ENCODE data around the gene IRF2BP2.

The IRF2BP2 gene

DNA sequence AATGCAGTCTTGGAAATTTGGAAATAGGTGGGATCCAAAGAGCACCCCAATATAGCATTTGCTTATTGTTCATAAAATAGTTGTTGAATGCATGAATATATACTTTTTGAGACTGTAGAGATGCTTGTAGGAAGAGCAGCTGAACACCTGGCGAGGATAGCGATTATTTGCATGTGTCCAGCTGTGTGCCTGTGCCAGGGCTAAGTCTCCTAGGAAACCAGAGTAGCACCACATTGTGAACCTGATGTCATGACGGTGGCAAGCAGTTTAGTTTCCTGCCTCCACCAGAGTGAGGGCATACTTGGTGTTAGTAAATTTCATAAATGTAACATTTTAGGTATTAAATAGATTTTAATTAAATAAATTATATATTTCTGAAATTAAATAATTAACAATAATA, 37.3 kb upstream of the IRF2BP2 start:
- no peak for TF ChIP-seq CREB1 (IDR thresholded peaks at IDR 0.05; ENCODE audit: low read depth)
- TF ChIP-seq ZBTB7A (IDR thresholded peaks at IDR 0.05; ENCODE audit: low read depth), result no peak
- no peak for TF ChIP-seq NFIC (IDR thresholded peaks at IDR 0.05)
- TF ChIP-seq, protein P1, sequence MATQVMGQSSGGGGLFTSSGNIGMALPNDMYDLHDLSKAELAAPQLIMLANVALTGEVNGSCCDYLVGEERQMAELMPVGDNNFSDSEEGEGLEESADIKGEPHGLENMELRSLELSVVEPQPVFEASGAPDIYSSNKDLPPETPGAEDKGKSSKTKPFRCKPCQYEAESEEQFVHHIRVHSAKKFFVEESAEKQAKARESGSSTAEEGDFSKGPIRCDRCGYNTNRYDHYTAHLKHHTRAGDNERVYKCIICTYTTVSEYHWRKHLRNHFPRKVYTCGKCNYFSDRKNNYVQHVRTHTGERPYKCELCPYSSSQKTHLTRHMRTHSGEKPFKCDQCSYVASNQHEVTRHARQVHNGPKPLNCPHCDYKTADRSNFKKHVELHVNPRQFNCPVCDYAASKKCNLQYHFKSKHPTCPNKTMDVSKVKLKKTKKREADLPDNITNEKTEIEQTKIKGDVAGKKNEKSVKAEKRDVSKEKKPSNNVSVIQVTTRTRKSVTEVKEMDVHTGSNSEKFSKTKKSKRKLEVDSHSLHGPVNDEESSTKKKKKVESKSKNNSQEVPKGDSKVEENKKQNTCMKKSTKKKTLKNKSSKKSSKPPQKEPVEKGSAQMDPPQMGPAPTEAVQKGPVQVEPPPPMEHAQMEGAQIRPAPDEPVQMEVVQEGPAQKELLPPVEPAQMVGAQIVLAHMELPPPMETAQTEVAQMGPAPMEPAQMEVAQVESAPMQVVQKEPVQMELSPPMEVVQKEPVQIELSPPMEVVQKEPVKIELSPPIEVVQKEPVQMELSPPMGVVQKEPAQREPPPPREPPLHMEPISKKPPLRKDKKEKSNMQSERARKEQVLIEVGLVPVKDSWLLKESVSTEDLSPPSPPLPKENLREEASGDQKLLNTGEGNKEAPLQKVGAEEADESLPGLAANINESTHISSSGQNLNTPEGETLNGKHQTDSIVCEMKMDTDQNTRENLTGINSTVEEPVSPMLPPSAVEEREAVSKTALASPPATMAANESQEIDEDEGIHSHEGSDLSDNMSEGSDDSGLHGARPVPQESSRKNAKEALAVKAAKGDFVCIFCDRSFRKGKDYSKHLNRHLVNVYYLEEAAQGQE (IDR thresholded peaks at IDR 0.05; ENCODE audit: low read depth), result no peak
- TF ChIP-seq EGR1 (IDR thresholded peaks at IDR 0.05), result no peak
- no peak for TF ChIP-seq TAF1 (IDR thresholded peaks at IDR 0.05; ENCODE audit: low read depth)
- TF ChIP-seq TEAD4 (IDR thresholded peaks at IDR 0.05), result no peak
- no peak for TF ChIP-seq EP300 (IDR thresholded peaks at IDR 0.05; ENCODE audit: borderline replicate concordance)
- no peak for TF ChIP-seq TCF12 (IDR thresholded peaks at IDR 0.05; ENCODE audit: low read depth)
- no peak for TF ChIP-seq CEBPB (IDR thresholded peaks at IDR 0.05)
- TF ChIP-seq YY1 (IDR thresholded peaks at IDR 0.05; ENCODE audit: low read depth), result no peak
- TF ChIP-seq RAD21 (IDR thresholded peaks at IDR 0.05; ENCODE audit: low read depth), result no peak

DNA sequence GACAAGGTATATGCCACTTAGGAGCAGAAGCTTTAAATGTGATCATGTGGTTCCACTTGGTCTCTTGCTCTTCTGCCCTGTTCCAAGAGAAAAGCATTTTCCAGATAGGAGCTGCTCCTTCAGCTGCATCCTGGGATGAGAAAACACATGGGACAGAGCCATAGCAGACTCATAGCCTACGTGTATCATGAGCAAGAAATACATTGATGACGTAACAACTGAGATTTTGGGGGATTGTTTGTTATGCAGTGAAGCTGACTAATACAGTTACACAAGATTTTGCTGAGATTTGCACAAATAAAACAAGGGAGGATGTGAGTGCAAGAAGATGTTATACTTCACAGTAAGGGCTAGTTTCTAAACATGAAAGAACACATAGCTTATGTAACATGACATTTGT, 36.0 kb upstream of the IRF2BP2 start:
- TF ChIP-seq TCF12 (IDR thresholded peaks at IDR 0.05; ENCODE audit: low read depth) (no peak), CEBPB (IDR thresholded peaks at IDR 0.05) (no peak), TEAD4 (IDR thresholded peaks at IDR 0.05) (no peak), EGR1 (IDR thresholded peaks at IDR 0.05) (no peak), CREB1 (IDR thresholded peaks at IDR 0.05; ENCODE audit: low read depth) (no peak), YY1 (IDR thresholded peaks at IDR 0.05; ENCODE audit: low read depth) (no peak), NFIC (IDR thresholded peaks at IDR 0.05) (no peak), RAD21 (IDR thresholded peaks at IDR 0.05; ENCODE audit: low read depth) (no peak), ZBTB7A (IDR thresholded peaks at IDR 0.05; ENCODE audit: low read depth) (no peak), EP300 (IDR thresholded peaks at IDR 0.05; ENCODE audit: borderline replicate concordance) (no peak), FOXM1 (IDR thresholded peaks at IDR 0.05; ENCODE audit: borderline replicate concordance, low read depth) (no peak), TAF1 (IDR thresholded peaks at IDR 0.05; ENCODE audit: low read depth) (no peak)
- TF ChIP-seq, protein P1 (IDR thresholded peaks at IDR 0.05; ENCODE audit: low read depth), result no peak
- TF ChIP-seq, protein P2, sequence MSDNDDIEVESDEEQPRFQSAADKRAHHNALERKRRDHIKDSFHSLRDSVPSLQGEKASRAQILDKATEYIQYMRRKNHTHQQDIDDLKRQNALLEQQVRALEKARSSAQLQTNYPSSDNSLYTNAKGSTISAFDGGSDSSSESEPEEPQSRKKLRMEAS (IDR thresholded peaks at IDR 0.05), result no peak

DNA sequence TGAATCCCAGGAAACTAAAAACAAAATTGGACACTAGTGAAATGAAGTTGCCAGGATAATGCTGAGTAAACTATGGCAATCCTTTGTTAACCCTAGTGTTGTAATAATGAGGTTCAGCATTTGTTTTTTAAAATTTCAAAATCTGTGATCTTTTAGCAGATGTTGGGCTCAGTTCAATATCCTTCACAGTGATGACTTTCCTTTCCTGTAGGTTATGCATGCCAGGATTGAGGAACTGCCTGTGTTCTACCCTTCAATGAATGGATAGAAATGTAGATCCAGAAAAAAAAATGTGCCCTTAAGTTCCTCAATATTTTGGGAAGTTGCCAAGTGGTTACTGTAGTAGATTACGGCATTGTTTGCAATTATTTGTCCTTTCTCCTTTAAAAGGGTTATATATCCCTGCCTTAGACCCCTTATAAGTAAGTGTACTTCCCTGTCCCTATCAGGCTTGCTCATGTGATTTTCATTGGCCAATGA, 35.5 kb upstream of the IRF2BP2 start:
- TF ChIP-seq TCF12 (IDR thresholded peaks at IDR 0.05; ENCODE audit: low read depth) (no peak), TEAD4 (IDR thresholded peaks at IDR 0.05) (no peak), EGR1 (IDR thresholded peaks at IDR 0.05) (no peak), CREB1 (IDR thresholded peaks at IDR 0.05; ENCODE audit: low read depth) (no peak), YY1 (IDR thresholded peaks at IDR 0.05; ENCODE audit: low read depth) (no peak)
- TF ChIP-seq, protein P3, sequence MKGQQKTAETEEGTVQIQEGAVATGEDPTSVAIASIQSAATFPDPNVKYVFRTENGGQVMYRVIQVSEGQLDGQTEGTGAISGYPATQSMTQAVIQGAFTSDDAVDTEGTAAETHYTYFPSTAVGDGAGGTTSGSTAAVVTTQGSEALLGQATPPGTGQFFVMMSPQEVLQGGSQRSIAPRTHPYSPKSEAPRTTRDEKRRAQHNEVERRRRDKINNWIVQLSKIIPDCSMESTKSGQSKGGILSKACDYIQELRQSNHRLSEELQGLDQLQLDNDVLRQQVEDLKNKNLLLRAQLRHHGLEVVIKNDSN (IDR thresholded peaks at IDR 0.05), result no peak

DNA sequence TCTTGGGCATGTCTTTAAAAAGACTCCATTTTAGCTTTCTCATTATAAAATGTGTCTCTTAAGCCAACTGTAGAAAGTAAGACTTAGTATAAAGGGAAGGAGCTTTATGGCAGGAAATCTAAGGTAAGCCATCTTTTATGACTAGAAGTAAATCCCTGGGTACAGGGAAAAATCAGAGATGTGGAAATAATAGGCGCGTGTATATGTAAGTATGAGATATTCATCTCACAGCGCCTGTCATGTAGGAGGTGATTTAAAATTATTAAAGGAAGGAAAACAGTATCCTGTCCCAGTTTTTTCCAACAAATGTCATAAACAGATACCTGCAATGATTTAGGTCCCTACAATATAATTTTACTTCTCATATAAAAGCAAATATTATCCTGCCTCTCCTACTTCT, 35.0 kb upstream of the IRF2BP2 start:
- TF ChIP-seq CEBPB (IDR thresholded peaks at IDR 0.05), result no peak
- TF ChIP-seq, protein P3 (IDR thresholded peaks at IDR 0.05), result no peak
- no peak for TF ChIP-seq RAD21 (IDR thresholded peaks at IDR 0.05; ENCODE audit: low read depth)
- no peak for TF ChIP-seq CREB1 (IDR thresholded peaks at IDR 0.05; ENCODE audit: low read depth)
- no peak for TF ChIP-seq ZBTB7A (IDR thresholded peaks at IDR 0.05; ENCODE audit: low read depth)
- no peak for TF ChIP-seq EGR1 (IDR thresholded peaks at IDR 0.05)
- no peak for TF ChIP-seq TEAD4 (IDR thresholded peaks at IDR 0.05)
- no peak for TF ChIP-seq YY1 (IDR thresholded peaks at IDR 0.05; ENCODE audit: low read depth)
- TF ChIP-seq, protein P2 (IDR thresholded peaks at IDR 0.05), result no peak
- no peak for TF ChIP-seq NFIC (IDR thresholded peaks at IDR 0.05)
- no peak for TF ChIP-seq EP300 (IDR thresholded peaks at IDR 0.05; ENCODE audit: borderline replicate concordance)
- TF ChIP-seq TCF12 (IDR thresholded peaks at IDR 0.05; ENCODE audit: low read depth), result no peak
- no peak for TF ChIP-seq TAF1 (IDR thresholded peaks at IDR 0.05; ENCODE audit: low read depth)

DNA sequence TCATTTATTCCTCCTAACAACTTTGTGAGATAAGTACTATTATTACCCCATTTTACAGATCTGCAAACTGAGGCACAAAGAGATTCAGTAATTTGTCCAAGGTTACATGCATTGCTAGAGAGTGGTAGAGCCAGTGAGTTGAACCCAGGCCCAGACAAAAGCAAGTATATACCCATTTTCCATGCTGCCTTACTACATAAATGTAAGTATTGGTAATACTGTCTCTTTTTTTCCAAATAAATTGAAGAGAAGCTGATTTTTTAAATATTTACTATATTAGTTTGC, 33.8 kb upstream of the IRF2BP2 start:
- no peak for TF ChIP-seq RAD21 (IDR thresholded peaks at IDR 0.05; ENCODE audit: low read depth)
- TF ChIP-seq FOXM1 (IDR thresholded peaks at IDR 0.05; ENCODE audit: borderline replicate concordance, low read depth), result no peak
- TF ChIP-seq CEBPB (IDR thresholded peaks at IDR 0.05), result no peak
- no peak for TF ChIP-seq TAF1 (IDR thresholded peaks at IDR 0.05; ENCODE audit: low read depth)
- no peak for TF ChIP-seq YY1 (IDR thresholded peaks at IDR 0.05; ENCODE audit: low read depth)
- TF ChIP-seq ZBTB7A (IDR thresholded peaks at IDR 0.05; ENCODE audit: low read depth), result no peak
- TF ChIP-seq, protein P1 (IDR thresholded peaks at IDR 0.05; ENCODE audit: low read depth), result no peak
- no peak for TF ChIP-seq TCF12 (IDR thresholded peaks at IDR 0.05; ENCODE audit: low read depth)
- TF ChIP-seq, protein P3 (IDR thresholded peaks at IDR 0.05), result no peak
- TF ChIP-seq TEAD4 (IDR thresholded peaks at IDR 0.05), result no peak
- no peak for TF ChIP-seq CREB1 (IDR thresholded peaks at IDR 0.05; ENCODE audit: low read depth)
- no peak for TF ChIP-seq EP300 (IDR thresholded peaks at IDR 0.05; ENCODE audit: borderline replicate concordance)
- no peak for TF ChIP-seq EGR1 (IDR thresholded peaks at IDR 0.05)
- TF ChIP-seq, protein P2 (IDR thresholded peaks at IDR 0.05), result no peak
- no peak for TF ChIP-seq NFIC (IDR thresholded peaks at IDR 0.05)
